GM12864 (cell line): Measurements from ENCODE around the gene KBTBD8.

Experiments used
- DNase-seq: peaks from one replicate; pipeline ENCODE4 v3.0.0-alpha.2; 2011; ENCODE audit warnings: low read depth
- H3K4me3 ChIP-seq: 2 replicates; pipeline ENCODE4 v1.5.1; 2011; ENCODE audit warnings: mild to moderate bottlenecking, low read depth, low read length, control low read depth
- CTCF ChIP-seq: IDR thresholded peaks from 2 replicates; pipeline ENCODE4 v1.5.1; 2011; ENCODE audit warnings: low read depth, mild to moderate bottlenecking, moderate library complexity, low read length, control low read depth, inconsistent platforms; ENCODE audit errors: missing control alignments

The KBTBD8 gene, protein sequence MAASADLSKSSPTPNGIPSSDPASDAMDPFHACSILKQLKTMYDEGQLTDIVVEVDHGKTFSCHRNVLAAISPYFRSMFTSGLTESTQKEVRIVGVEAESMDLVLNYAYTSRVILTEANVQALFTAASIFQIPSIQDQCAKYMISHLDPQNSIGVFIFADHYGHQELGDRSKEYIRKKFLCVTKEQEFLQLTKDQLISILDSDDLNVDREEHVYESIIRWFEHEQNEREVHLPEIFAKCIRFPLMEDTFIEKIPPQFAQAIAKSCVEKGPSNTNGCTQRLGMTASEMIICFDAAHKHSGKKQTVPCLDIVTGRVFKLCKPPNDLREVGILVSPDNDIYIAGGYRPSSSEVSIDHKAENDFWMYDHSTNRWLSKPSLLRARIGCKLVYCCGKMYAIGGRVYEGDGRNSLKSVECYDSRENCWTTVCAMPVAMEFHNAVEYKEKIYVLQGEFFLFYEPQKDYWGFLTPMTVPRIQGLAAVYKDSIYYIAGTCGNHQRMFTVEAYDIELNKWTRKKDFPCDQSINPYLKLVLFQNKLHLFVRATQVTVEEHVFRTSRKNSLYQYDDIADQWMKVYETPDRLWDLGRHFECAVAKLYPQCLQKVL

DNA sequence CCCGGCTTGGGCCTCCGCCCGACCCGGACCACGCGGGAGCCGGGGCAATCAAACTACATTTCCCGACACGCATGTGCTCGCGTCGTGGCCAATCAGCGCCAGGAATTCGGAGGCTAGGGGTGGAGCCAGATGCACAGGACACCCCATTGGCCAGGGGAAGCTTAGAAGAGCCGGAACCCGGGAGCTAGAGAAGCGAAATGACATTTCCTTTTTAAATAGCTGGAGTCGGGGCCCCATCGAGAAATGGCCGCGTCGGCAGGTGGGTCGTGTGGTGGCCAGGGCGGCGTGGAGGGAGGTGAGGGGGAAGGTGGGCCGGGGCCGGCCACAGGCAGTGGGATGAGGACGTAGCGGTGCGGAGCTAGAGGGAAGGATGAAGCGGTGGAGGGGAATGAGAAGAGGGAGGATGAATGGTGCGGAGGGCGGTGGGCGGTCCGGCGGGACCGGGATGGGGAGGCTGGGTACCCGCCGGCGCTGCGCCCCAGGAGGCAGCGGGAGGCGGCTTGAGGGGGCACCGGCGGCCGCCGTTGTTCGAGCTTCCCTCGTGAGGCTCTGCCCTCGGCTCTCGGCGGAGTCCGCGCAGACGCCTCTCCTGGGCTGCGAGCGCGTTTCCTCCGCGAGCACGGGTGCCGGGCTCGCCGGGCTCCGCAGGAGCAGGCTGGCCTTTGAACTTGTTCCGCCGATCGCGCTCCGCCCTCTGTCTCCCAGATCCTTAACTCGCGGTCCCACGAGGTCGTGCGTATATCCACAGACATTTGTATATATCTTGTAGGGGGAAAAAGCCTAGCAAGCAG, at the start of gene KBTBD8:
Gene KBTBD8 (plus strand): TSS at position 195 of the 791 bp plus-strand sequence. CDS start 49 bp downstream, at position 244.
- no peak for TF ChIP-seq CTCF
- peak within 1 kb of the TSS; percentile 82 for H3K4me3 ChIP-seq
- DNase-seq, result peak; percentile 97

GRCh38 chr3:66948838-66949237, 49.3 kb upstream of the KBTBD8 start:
- no peak overlapping the region for H3K4me3 ChIP-seq
- no peak for TF ChIP-seq CTCF
- DNase-seq, result no peak

DNA sequence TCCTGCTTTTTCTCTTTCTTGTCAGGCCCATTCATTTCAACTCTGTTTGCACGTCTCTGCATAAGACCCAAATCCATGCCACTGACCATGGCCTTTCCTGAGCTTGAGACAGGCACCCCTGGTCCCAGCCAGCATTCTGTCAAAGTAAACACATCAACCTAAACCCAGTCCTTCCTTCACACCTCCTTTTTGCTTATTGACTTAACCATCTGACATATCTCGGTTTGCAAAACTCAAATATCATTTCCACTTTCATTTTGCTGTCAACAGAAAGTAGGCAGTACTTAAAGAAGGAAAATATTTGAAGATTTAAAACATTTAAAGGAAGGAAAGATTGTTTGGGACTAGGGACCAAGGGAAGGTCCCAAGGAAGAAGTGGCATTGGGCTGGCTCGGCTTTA, 48.2 kb upstream of the KBTBD8 start:
- no peak for DNase-seq
- H3K4me3 ChIP-seq, result no peak overlapping the region
- TF ChIP-seq CTCF, result no peak

- TF ChIP-seq CTCF, result no peak
- no peak overlapping the region for H3K4me3 ChIP-seq
- no peak for DNase-seq
These were observed 45.8 kb upstream of the KBTBD8 start for GRCh38 chr3:66952357-66952756.

GRCh38 chr3:66953934-66954445, 44.1 kb upstream of the KBTBD8 start:
- DNase-seq, result no peak
- no peak for TF ChIP-seq CTCF
- no peak overlapping the region for H3K4me3 ChIP-seq

- no peak overlapping the region for H3K4me3 ChIP-seq
- no peak for TF ChIP-seq CTCF
These were observed 41.4 kb upstream of the KBTBD8 start for GRCh38 chr3:66956742-66957141.

More at GRCh38 chr3:66956742-66957141, 41.4 kb upstream of the KBTBD8 start:
- no peak for DNase-seq
